Amygdala (tissue), 56 donors: ENCODE results near the gene REG4.
"Not testable (repeated sequence)": the region's sequence is repeated elsewhere in the genome, so short reads cannot be mapped to it uniquely, and the experiment has no call there.

Experiments
- DNase-seq, 56 donors: peaks; one replicate each; lab custom pipeline; 2025; lab: John Stamatoyannopoulos, UW

The REG4 gene

DNA sequence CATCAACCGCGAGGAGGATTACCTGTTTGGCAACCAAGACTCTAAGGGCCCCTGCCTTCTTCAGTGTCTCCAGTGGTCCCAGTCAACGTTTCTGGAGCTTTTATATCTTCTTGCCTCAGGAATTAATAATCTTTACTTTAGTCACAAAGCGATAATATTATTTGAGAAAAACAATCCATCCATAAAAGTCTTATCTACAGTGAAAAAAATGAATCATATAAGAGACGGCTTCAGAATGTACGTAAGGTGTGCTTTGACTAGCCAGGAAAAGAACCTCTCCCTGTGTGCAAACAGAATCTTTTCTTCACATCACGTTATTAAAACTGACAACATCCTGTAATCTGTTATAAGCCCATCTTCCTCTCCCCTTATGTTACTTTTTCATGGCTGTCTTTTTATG is at the start of gene REG4:
Gene REG4, minus strand, starts transcription at position 74 of the 400 bp plus-strand sequence. CDS start 2,691 bp downstream, outside the sequence.
- no peak for DNase-seq

DNA sequence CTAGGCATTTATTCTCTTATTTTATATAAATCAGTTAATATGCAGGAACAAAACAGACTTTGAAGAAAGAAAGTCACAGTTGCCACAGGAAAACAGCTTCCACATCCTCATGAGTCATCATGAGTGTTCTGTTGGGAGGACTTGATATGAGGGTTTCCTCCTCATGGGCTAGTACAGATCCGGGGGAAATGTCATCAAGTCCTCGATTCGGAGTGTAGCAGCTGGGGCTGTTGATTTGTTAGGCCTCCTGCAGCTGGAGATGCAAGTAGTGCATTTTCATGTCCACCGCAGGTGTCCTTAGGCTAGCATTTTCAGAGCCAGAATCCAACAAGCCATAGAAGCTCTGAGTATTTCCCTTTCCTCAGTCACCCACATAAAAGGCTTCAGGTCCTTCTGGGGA is 48.4 kb upstream of the REG4 start:
- no peak for DNase-seq

DNA sequence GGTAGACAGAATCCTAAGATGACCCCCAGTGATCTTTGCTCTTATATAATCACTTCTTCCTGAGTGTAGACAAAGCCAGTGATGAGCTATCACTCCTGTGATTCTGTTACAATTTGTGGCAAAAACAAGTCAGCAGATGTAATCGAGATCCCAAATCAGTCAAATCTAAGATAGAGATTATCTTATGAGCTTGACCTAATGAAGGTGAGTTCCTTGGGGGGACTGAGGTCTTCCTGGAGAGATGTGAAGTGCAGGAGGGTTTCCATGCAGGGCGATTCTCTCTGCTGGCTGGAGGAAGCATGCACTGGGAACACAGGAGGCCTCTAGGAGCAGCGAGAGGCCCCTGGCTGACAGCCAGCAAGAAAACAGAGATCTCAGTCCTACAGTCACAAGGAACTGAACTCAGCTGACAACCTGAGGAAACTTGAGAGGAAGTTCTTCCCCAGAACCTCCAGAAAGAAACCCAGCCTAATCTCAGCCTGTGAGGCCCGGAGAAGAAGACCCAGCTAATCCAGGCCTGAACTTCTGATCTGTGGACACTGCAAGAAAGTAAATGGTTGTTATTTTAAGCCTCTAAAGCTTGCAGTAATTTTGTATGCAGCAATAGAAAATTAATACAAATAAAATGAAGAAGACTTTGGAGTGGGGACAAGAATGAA is 47.4 kb upstream of the REG4 start:
- DNase-seq = not testable (repeated sequence)

GRCh38 chr1:119858126-119858525 is 46.9 kb upstream of the REG4 start:
- DNase-seq = no peak

GRCh38 chr1:119853155-119853554 is 41.9 kb upstream of the REG4 start:
- DNase-seq = no peak

DNA sequence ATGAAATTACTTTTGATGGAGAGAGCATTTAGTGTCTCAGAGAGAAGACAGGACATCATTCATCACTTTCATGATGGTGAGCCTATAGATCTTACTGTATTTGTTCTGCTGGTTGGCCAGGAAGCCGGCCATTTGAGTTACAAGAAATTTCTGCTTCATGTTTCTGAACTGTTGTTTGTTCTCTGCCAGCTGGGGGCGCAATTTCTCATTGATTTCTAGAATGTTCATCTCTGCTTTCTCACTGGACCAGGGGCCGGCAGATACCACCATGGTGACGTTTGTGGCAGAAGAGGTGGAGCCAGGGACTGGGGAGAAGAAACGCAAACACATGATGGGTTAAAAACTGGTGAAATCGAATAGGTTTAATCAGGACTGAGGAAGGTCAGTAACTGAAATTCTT is 32.9 kb upstream of the REG4 start:
- DNase-seq = not testable (repeated sequence)

- no peak for DNase-seq
Observed at GRCh38 chr1:119841306-119841705, 30.0 kb upstream of the REG4 start.

DNA sequence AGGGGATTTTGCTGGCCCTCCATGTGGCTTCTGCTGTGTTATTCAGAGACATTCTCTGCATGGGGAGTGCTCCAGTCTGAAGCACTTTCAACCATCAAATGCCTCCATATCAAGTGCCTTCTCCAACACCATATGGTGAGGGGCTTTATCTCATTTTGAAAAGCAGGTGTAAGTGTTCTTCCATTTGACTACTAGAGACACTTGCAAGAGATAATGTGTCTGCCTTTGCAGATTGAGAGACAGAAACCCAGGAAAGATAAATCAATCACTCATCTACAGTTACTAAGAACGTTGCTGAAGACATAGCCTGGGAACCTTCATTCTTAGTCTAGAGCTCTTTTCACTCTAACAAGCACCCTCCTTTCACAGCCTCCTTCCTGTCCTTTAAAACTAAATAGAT is 29.5 kb upstream of the REG4 start:
- DNase-seq = no peak

GRCh38 chr1:119838236-119838635 is 27.0 kb upstream of the REG4 start:
- no peak for DNase-seq

DNA sequence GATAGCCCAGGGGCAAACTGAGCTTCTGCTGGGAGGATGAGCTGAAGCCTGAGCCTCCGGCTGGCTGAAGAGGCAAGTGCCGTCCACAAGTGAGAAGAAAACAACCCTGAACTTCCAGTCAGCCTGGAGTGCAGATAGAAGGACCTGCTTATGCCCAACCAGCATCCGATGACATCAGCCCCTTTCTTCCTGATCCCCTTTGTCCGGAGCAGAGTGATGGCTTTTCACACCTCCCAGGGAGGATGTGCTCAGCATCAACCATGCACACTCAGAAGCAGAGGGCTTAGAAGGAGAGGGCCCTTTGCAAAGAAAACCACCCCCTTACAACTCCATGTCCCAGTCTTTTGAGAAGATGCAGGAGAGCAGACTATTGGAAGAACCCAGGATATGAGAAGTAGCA is 23.7 kb upstream of the REG4 start:
- no peak for DNase-seq

GRCh38 chr1:119831027-119831426 is 19.8 kb upstream of the REG4 start:
- no peak for DNase-seq

DNA sequence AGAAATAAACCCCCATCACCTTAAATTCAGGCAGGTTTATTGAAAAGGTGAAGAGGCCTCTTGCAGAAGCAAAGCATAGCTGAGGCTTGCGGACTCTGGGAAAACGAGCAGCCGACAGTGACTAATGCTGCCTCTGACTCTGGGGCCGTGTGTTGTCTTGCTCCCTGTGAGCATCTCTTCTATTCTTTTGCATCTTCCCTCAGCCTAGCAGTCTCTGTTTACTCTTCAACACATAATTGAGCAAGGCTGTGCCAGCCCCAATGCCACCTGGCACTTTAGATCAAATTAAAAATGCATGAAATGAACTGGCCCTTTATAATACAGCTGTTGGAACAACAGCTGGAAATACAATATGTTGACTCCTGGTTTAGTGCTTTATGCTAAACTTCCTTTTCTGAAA is 18.4 kb upstream of the REG4 start:
- no peak for DNase-seq

DNA sequence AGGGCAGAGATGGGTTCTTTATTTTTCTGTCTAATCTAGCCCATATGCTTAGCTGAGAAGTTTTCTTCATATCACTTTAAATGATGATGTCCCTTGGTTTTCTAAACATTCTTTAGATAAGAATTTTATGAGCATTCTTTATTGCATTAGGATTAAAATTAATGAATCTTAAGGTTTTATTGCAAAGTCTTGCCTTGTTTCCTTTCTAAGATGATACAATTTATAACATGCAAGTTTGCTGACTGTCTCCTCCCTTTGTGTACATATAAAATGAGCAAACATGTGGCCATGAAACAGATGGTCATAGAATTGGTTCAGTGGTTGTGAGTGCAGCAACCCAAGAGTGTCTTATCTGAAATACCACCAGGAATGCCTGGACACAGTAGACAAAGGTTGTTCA is 17.7 kb upstream of the REG4 start:
- not testable (repeated sequence) for DNase-seq

- DNase-seq = no peak
Observed at GRCh38 chr1:119828266-119828665, 17.0 kb upstream of the REG4 start.

- DNase-seq = no peak
Observed at GRCh38 chr1:119827010-119827409, 15.8 kb upstream of the REG4 start.

GRCh38 chr1:119822406-119822805 is 11.1 kb upstream of the REG4 start:
- DNase-seq = no peak

GRCh38 chr1:119818181-119818580 is 6.9 kb upstream of the REG4 start:
- no peak for DNase-seq

DNA sequence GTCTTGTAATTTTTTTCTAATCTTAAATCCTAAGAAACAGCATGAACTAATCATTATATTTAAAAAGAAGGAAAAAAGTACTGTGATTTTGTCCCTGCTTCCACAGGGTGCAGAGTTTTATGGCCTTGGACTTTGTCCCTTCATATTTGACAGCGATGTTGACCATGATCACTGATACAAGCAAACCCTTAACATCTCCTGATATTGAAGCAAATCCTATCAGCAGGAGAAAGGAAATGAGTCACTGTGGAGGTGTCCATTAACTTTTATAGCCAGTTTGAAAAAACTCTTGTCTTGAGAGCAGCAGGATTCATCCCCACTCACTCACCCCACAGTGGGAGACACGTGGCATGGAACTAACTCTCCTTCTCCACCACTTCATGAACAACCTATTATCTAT is 5.1 kb upstream of the REG4 start:
- DNase-seq = no peak

DNA sequence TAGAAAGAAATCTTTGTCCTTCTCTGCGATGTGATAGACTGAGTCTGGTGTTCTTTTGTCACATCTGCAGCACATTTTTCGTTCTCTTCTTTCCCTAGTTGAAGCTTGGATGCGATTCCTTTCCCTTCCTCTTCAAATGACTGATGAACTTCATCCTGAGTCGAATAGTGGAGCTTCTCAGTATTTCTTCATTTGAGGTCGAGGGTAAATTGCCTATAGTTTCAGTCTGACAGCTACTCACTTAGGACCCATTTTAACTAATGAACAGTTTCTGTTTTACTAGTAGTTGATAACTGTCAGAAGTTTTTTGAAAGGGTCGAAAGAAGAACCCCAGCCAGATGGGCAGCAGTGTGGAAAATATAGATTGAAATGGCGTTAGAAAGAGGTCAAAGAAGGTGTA is 4.7 kb upstream of the REG4 start:
- no peak for DNase-seq

DNA sequence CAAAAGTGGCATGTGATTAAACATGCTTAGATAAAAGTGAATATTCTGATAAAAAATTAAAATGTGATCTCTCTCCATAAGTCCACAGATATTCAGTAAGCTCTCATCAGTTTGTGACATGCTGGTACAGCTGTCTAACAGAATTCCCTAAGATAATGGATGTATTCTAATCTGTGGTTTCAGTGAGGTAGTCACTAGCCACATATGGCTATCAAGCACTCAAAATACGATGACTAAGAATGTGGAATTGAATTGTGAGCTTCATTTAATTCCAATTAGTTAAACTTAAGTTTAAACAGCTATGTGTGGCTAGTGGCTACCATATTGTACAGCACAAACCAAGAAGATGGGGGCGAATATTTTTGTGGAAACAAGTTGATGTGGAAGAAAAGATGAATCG is 4.1 kb upstream of the REG4 start:
- no peak for DNase-seq

- no peak for DNase-seq
Observed at GRCh38 chr1:119814288-119814687, 3.0 kb upstream of the REG4 start.

DNA sequence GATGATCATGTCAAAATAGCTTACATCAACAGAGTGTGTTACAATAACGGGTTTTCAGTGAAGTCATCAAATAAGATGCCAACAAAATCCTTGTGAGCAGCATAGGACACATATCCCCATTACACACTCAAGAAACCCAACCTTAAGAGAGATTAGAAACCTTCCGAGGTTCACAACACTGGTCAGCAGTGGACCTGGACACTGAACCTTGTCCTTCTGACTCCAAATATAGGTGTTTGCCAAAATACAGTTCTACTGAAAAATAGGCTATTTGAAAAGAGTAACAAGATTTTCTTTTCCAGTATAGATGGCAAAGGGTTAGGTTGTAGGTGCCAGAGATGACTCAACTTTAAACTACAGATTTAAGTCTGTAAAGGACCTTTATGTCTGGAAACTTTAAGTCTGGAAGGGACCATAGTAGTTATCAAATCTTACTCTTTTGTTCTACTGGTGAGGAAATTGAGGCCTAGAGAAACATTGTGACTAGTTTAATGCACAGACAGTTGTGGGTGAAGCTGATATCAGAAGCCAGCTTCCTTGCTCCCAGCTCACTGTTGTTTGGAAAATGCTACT is 811 bp upstream of the REG4 start:
- DNase-seq = no peak
